Measurements from ENCODE around the gene LYRM1.
"Not testable (repeated sequence)": the region's sequence is repeated elsewhere in the genome, so short reads cannot be mapped to it uniquely, and the experiment has no call there.

The LYRM1 gene

GRCh38 chr16:20937736-20938135 is 37.2 kb downstream of the LYRM1 start:
- DNase-seq (ENCODE audit: low spot score) = no peak

GRCh38 chr16:20938426-20938825 is 37.9 kb downstream of the LYRM1 start:
- no peak for DNase-seq (ENCODE audit: low spot score)

- no peak for DNase-seq (ENCODE audit: low spot score)
These were observed 39.0 kb downstream of the LYRM1 start for GRCh38 chr16:20939611-20940010.

GRCh38 chr16:20940871-20941635 is 40.5 kb downstream of the LYRM1 start:
- no peak for DNase-seq (ENCODE audit: low spot score)

GRCh38 chr16:20941636-20941926 is 41.0 kb downstream of the LYRM1 start:
- no peak for DNase-seq (ENCODE audit: low spot score)

GRCh38 chr16:20942256-20942655 is 41.7 kb downstream of the LYRM1 start:
- no peak for DNase-seq (ENCODE audit: low spot score)

GRCh38 chr16:20944861-20945574 is 44.4 kb downstream of the LYRM1 start:
- DNase-seq (ENCODE audit: low spot score) = no peak

- not testable (repeated sequence) for DNase-seq (ENCODE audit: low spot score)
These were observed 45.0 kb downstream of the LYRM1 start for GRCh38 chr16:20945575-20945875.

GRCh38 chr16:20946015-20946629 is 45.6 kb downstream of the LYRM1 start:
- no peak for DNase-seq (ENCODE audit: low spot score)

GRCh38 chr16:20948444-20948843 is 47.9 kb downstream of the LYRM1 start:
- DNase-seq (ENCODE audit: low spot score) = no peak

- DNase-seq (ENCODE audit: low spot score) = no peak
These were observed 49.1 kb downstream of the LYRM1 start for GRCh38 chr16:20949660-20950059.

GRCh38 chr16:20950294-20950693 is 49.7 kb downstream of the LYRM1 start:
- DNase-seq (ENCODE audit: low spot score) = no peak

GRCh38 chr16:20952139-20952920 is 51.8 kb downstream of the LYRM1 start:
- DNase-seq (ENCODE audit: low spot score) = no peak

- no peak for DNase-seq (ENCODE audit: low spot score)
These were observed 54.0 kb downstream of the LYRM1 start for GRCh38 chr16:20954574-20954973.

GRCh38 chr16:20956319-20956718 is 55.7 kb downstream of the LYRM1 start:
- DNase-seq (ENCODE audit: low spot score) = no peak

GRCh38 chr16:20957153-20957552 is 56.6 kb downstream of the LYRM1 start:
- DNase-seq (ENCODE audit: low spot score) = no peak

GRCh38 chr16:20960899-20961298 is 60.3 kb downstream of the LYRM1 start:
- no peak for DNase-seq (ENCODE audit: low spot score)

- DNase-seq (ENCODE audit: low spot score) = no peak
These were observed 68.2 kb downstream of the LYRM1 start for GRCh38 chr16:20968765-20969164.

- no peak for DNase-seq (ENCODE audit: low spot score)
These were observed 68.8 kb downstream of the LYRM1 start for GRCh38 chr16:20969386-20969785.

- DNase-seq (ENCODE audit: low spot score) = no peak
These were observed 70.8 kb downstream of the LYRM1 start for GRCh38 chr16:20971401-20971800.

- not testable (repeated sequence) for DNase-seq (ENCODE audit: low spot score)
These were observed 72.6 kb downstream of the LYRM1 start for GRCh38 chr16:20973201-20973600.
